Esophagus muscularis mucosa (tissue), 4 donors: Measurements from ENCODE around the gene DUSP10.

Experiments used
- CTCF ChIP-seq, 3 experiments: fragments of 200-600 bp in 2 of 3; fragments of 450-650 bp in 1 of 3; sonication (generic) in 2 of 3; IDR thresholded peaks; one replicate each; pipeline ENCODE4 v1.5.1; 2017 to 2019; ENCODE audit warnings: antibody characterized with exemption in 3 of 3, mild to moderate bottlenecking in 2 of 3, moderate library complexity in 1 of 3
- EP300 ChIP-seq: sonication (generic); formaldehyde crosslinking; IDR thresholded peaks from one replicate; pipeline ENCODE4 v1.6.1; 2017; ENCODE audit warnings: antibody characterized with exemption
- POLR2A ChIP-seq: fragments of 450-650 bp; IDR thresholded peaks from one replicate; pipeline ENCODE4 v1.6.1; 2017; ENCODE audit warnings: antibody characterized with exemption, moderate library complexity, mild to moderate bottlenecking, low read depth
- POLR2AphosphoS5 ChIP-seq, 2 donors: sonication (generic); formaldehyde crosslinking; IDR thresholded peaks; one replicate each; pipeline ENCODE4 v1.6.1; 2017; ENCODE audit warnings: antibody characterized with exemption in 2 of 2

DNA sequence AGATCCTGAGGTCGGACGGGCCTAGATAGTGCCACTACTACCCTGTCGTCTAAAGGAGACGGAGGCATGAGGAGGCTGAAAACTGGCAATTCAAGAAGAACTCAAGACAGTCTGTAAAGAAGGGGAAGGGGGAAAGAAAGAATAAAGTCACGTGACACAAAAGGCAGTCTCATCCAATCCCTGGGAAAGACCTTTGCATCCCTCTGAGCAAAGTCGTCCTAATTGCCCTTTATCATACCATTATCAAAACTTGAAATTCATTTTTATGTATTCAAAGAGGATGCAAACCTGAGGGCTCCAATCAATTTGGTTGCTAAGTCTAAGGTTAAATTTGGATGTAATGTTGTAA is 2.2 kb downstream of the DUSP10 start:
- TF ChIP-seq CTCF (IDR thresholded peaks at IDR 0.05), result no peak
- TF ChIP-seq POLR2A, result no peak
- no peak for TF ChIP-seq POLR2AphosphoS5 (IDR thresholded peaks at IDR 0.05)
- no peak for TF ChIP-seq EP300
